Inflammatory macrophage (primary cell): ENCODE measurements around the gene MRGPRF.

ENCODE experiments used
- DNase-seq, 2 donors: peaks; one replicate each; pipeline ENCODE4 v3.0.0-alpha.2; 2020 to 2022
- total RNA-seq, 18 experiments: gene quantifications; one replicate each; lab custom pipeline; 2026; ENCODE audit warnings: mixed read lengths in 6 of 18, inconsistent platforms in 2 of 18; lab: John Stamatoyannopoulos, UW

The MRGPRF gene, protein sequence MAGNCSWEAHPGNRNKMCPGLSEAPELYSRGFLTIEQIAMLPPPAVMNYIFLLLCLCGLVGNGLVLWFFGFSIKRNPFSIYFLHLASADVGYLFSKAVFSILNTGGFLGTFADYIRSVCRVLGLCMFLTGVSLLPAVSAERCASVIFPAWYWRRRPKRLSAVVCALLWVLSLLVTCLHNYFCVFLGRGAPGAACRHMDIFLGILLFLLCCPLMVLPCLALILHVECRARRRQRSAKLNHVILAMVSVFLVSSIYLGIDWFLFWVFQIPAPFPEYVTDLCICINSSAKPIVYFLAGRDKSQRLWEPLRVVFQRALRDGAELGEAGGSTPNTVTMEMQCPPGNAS
- total RNA-seq: 0.19 to 37.0 (median 4.4) reads per million in 18 experiments

GRCh38 chr11:69013009-69013951, at the start of gene MRGPRF:
Gene MRGPRF, minus strand, starts transcription at chr11:69013246. Its CDS starts 3,345 bp downstream, at chr11:69009901.
- DNase-seq: peak; percentile 16 to 34

GRCh38 chr11:69062169-69062855, 49.3 kb upstream of the MRGPRF start:
- no peak for DNase-seq

DNA sequence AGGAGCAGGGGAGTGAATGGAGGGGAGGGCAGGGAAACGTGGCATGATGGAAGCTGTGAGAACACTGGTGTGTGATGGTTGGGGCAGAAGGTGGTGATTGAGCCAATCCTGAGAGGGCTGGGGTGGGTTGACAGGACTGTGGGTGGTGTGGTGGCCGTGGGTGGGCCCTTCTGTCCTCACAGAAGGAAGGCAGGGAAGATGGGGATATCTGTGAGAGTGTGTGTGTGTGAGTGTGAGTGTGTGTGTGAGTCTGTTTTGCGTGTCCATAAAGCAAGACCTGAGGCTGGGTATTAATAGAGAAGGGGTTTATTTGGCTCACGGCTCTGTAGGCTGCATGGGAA, 48.6 kb upstream of the MRGPRF start:
- DNase-seq: no peak

- no peak for DNase-seq
These were observed 48.0 kb upstream of the MRGPRF start for GRCh38 chr11:69060806-69061712.

DNA sequence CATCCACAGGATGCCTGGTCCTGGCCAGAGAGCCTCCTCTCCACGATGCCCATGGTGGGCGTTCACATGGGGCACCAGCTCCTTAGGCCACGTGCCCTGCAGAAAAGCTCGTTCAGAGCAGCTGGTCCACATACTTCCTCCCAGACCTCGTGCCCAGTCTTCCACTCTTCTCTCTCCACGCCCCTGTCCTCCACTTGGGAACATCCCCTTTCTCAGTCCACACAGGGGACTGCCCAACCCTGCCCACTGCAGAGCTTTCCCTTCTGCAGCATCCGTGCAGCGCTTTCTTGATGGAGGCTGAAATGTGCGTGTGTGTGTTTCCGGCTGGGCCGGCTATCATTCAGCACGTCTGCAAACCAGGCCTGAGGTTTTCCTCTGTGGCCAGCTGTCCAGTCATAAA, 46.9 kb upstream of the MRGPRF start:
- DNase-seq: peak in 1 of 2 donors; percentile 63

GRCh38 chr11:69059429-69059828, 46.4 kb upstream of the MRGPRF start:
- DNase-seq: no peak

GRCh38 chr11:69058511-69059270, 45.6 kb upstream of the MRGPRF start:
- no peak for DNase-seq

DNA sequence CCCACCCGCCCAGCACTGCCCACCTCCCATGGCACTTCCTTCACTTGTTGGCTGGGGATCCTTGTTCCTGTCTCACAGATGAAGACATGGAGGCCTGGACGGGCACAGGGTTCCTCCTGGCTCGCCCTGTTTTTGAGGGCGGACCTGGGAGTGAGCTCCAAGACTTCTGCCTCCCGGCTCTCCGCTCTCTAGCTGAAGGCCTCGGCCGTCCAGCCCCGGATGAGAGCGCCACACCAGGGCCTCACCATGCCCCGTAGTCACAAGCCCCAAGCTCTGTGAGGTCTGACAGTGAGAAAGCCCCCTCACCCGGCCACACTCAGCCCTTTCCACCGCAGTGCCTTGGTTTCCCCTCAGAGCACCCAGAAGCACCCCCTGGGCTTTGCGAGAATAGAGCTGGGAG, 44.8 kb upstream of the MRGPRF start:
- DNase-seq: no peak

DNA sequence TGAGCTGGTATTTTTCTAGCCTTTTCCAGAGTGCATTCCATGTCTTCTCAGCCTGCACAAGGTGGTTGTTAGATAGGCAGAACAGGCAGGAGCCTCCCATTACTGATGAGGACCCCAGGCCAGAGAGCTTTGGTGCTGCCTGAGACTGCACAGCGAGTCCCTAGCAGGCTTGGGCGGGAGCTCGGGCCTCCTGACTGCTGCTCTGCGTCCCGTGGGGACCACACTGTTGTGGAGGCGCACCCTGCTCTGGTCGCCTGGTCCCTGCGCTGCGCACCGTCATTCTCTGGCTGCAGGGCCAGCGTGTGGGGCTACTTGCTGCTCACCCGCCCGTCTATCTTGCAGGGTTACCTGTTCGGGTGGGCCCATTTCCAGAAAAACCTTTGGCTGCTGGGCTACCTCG, 44.2 kb upstream of the MRGPRF start:
- no peak for DNase-seq

- peak; percentile 89 to 93 for DNase-seq
These were observed 42.8 kb upstream of the MRGPRF start for GRCh38 chr11:69055598-69056516.

DNA sequence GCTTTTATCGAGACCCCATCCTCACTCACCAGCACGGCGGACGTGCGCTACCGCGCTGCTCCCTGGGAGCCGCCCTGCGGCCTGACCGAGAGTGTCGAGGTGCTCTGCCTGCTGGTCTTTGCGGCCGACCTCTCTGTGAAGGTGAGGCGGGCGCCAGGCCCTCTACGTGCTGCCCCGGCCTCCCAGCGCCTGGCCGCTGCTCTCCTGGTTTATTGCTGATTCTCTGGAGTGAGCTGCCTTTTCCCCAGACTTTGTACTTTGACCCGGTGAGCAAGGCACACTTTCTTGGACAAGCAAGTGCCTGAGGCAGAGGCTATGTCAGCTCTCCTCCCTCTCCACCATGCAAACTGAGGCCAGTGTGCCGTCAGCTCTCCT, 42.2 kb upstream of the MRGPRF start:
- DNase-seq: no peak

DNA sequence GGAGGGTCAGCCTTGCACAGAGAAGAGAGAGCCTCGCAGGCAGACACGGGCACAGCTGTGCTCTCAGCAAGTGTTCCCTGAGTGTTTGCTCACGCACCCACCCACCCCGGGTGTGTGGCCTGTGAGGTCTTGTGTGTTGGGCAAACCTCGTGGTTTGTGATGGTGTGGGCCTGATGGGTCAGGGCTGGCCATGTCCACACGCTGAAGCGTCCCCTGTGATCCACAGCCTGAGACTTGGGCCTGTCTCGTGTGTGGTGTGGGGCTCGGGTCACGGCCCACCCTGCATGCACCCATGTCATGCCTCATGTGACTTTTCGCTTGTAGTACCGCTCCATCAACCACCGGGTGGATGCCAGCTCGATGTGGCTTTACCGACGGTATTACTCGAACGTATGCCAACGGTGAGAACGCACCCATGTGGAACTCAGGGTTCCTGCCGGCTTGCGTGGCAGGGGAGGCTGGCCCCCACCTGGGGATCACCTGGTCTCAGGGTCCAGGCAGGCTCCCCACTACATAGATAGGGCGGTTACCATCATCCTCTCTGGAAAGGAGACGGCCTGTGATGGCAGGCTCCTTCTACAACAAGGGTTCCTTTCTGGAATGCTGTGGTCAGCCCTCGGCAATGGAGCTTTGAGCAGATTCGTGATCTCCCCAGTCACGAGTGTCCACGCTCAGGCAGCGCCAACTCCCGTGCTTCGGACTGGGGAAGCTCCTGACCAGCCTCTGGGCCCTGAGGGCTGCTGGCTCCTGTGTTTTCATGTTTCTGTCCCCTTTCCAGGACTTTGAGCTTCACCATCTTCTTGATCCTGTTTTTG, 41.6 kb upstream of the MRGPRF start:
- peak; percentile 22 to 59 for DNase-seq

GRCh38 chr11:69053546-69054396, 40.7 kb upstream of the MRGPRF start:
- no peak for DNase-seq

GRCh38 chr11:69053169-69053477, 40.1 kb upstream of the MRGPRF start:
- DNase-seq: no peak

DNA sequence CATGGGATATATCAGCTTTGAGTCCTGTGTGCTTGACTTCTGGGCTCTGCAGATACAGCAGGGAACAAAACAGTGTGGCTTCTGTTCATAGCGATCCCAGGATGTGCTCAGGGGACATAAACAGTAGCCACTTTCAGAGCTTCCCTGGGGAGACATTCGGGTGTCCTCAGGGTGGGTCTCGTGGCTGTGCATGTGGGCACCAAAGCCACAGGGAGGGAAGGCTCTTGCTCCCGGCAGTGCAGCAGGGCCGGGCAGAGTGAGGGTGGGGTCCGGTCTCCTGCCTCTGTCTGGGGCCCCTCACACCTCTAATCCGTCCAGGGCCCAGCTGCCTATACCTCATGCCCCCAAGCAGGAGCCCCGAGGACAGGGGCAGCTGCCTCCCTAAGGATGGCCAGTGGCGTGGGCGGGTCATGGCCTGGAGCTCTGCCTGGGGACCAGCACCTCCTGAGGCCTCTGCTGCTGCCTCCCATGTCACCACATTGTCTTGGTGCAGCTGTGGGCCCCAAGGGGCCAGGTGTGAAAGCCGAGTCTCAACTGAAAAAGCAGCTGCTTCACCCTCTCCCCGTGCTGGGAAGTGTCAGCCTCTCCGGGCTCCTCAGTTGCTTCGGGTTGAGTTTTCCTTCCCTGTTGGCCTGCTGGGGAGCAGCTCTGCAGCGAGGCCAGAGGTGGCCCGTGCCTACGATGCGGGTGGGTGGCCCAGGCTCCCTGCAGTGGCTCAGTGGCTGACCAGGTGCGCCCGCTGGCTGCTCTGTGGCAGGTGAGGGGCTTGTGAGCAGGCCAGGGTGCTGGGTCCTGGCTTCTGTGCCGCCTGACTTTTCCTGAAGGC, 39.5 kb upstream of the MRGPRF start:
- DNase-seq: no peak

- DNase-seq: no peak
These were observed 38.6 kb upstream of the MRGPRF start for GRCh38 chr11:69051381-69052342.
